ENCODE results near the gene PACRG. TPM values are rescaled to one million over a fixed set of nuclear protein-coding genes. Genes with fewer than 3 reads are reported as not detected.

PACRG gene
- total and polyA plus RNA-seq, 2 experiments from 2014 or later = 0.17 to 0.68 TPM

- DNase-seq (ENCODE audit: low spot score) = no peak
- no peak for TF ChIP-seq POLR2AphosphoS5 (IDR thresholded peaks at IDR 0.05; ENCODE audit: low read depth)
- TF ChIP-seq ETS1 (IDR thresholded peaks at IDR 0.05) = no peak
- TF ChIP-seq STAT1 (IDR thresholded peaks at IDR 0.05; ENCODE audit: unreplicated experiment) = no peak
- no peak for TF ChIP-seq ZNF114 (CRISPR knock-in tag; IDR thresholded peaks at IDR 0.05)
- Mint-ChIP-seq H3K36me3 (ENCODE audit: low read depth) (no peaks in the 10 kb centered on the region), H3K9me3 (no peaks in the 10 kb centered on the region), H3K4me1 (peaks cover 3% of the 10 kb centered on the region; the same call in 2 of the 3 replicates), H3K27me3 (ENCODE audit: insufficient read depth, low read depth, poor library complexity) (peaks cover 4% of the 10 kb centered on the region), H3K4me3 (no peak overlapping the region), H3K27ac (no peak overlapping the region)
- Histone ChIP-seq H3K4me3 (no peak overlapping the region), H3K27me3 (ENCODE audit: insufficient read depth) (no peaks in the 10 kb centered on the region), H4K20me1 (replicated peaks; ENCODE audit: insufficient read depth) (no peaks in the 10 kb centered on the region), H3K4me1 (ENCODE audit: insufficient read depth) (no peaks in the 10 kb centered on the region), H3F3A (replicated peaks; ENCODE audit: low read depth) (no peaks in the 10 kb centered on the region), H3K36me3 (ENCODE audit: insufficient read depth) (no peaks in the 10 kb centered on the region), H3K79me2 (replicated peaks; ENCODE audit: insufficient read depth) (no peaks in the 10 kb centered on the region), H3K27ac (ENCODE audit: low read depth) (no peak overlapping the region), H2AFZ (no peak overlapping the region; the same call in 1 of the 2 replicates), H3K9me2 (ENCODE audit: insufficient read depth) (peaks cover 6% of the 10 kb centered on the region; the same call in 1 of the 2 replicates), H3K4me2 (no peak overlapping the region)
- no peak for ATAC-seq
Measured at GRCh38 chr6:163191704-163192537, 464.1 kb downstream of the PACRG start.

- H3K36me3 ChIP-seq (ENCODE audit: insufficient read depth) = no peaks in the 10 kb centered on the region
- H2AFZ ChIP-seq = no peak overlapping the region
- no peaks in the 10 kb centered on the region for H3K27me3 ChIP-seq (ENCODE audit: insufficient read depth)
- DNase-seq (ENCODE audit: low spot score) (no peak), ATAC-seq (no peak)
- H3K4me1 ChIP-seq (ENCODE audit: insufficient read depth) = no peaks in the 10 kb centered on the region
- Mint-ChIP-seq H3K4me3 (no peak overlapping the region), H3K4me1 (peaks cover under 1% of the 10 kb centered on the region; the same call in 2 of the 3 replicates), H3K36me3 (ENCODE audit: low read depth) (no peaks in the 10 kb centered on the region), H3K27me3 (ENCODE audit: insufficient read depth, low read depth, poor library complexity) (no peaks in the 10 kb centered on the region), H3K27ac (no peak overlapping the region), H3K9me3 (no peaks in the 10 kb centered on the region)
- peaks cover 6% of the 10 kb centered on the region; the same call in 1 of the 2 replicates for H3K9me2 ChIP-seq (ENCODE audit: insufficient read depth)
- H3K27ac ChIP-seq (ENCODE audit: low read depth) = no peak overlapping the region
- no peaks in the 10 kb centered on the region for H4K20me1 ChIP-seq (replicated peaks; ENCODE audit: insufficient read depth)
- H3K79me2 ChIP-seq (replicated peaks; ENCODE audit: insufficient read depth) = no peaks in the 10 kb centered on the region
- H3K4me2 ChIP-seq = no peak overlapping the region
- no peaks in the 10 kb centered on the region for H3F3A ChIP-seq (replicated peaks; ENCODE audit: low read depth)
- H3K4me3 ChIP-seq = no peak overlapping the region
- TF ChIP-seq JUNB (IDR thresholded peaks at IDR 0.05; ENCODE audit: unreplicated experiment) (no peak), EZH2phosphoT487 (IDR thresholded peaks at IDR 0.05; ENCODE audit: unreplicated experiment) (no peak), POLR2AphosphoS5 (IDR thresholded peaks at IDR 0.05; ENCODE audit: low read depth) (no peak), ZNF114 (CRISPR knock-in tag; IDR thresholded peaks at IDR 0.05) (no peak), EZH2 (IDR thresholded peaks at IDR 0.05; ENCODE audit: low read depth, unreplicated experiment) (no peak), NANOG (IDR thresholded peaks at IDR 0.05; ENCODE audit: borderline replicate concordance) (no peak)
Measured at GRCh38 chr6:163192591-163192990, 464.8 kb downstream of the PACRG start.

- H3K27ac ChIP-seq (ENCODE audit: low read depth) = no peak overlapping the region
- H3K9me2 ChIP-seq (ENCODE audit: insufficient read depth) = peaks cover 6% of the 10 kb centered on the region; the same call in 1 of the 2 replicates
- no peaks in the 10 kb centered on the region for H3K79me2 ChIP-seq (replicated peaks; ENCODE audit: insufficient read depth)
- H3K27me3 ChIP-seq (ENCODE audit: insufficient read depth) = no peaks in the 10 kb centered on the region
- ATAC-seq (no peak), DNase-seq (ENCODE audit: low spot score) (no peak)
- H3K36me3 ChIP-seq (ENCODE audit: insufficient read depth) = no peaks in the 10 kb centered on the region
- no peaks in the 10 kb centered on the region for H3K4me1 ChIP-seq (ENCODE audit: insufficient read depth)
- no peaks in the 10 kb centered on the region for H4K20me1 ChIP-seq (replicated peaks; ENCODE audit: insufficient read depth)
- H3F3A ChIP-seq (replicated peaks; ENCODE audit: low read depth) = no peaks in the 10 kb centered on the region
- Mint-ChIP-seq H3K36me3 (ENCODE audit: low read depth) (no peaks in the 10 kb centered on the region), H3K27me3 (ENCODE audit: insufficient read depth, low read depth, poor library complexity) (no peaks in the 10 kb centered on the region), H3K27ac (no peak overlapping the region), H3K9me3 (no peaks in the 10 kb centered on the region), H3K4me1 (peaks cover 3% of the 10 kb centered on the region; the same call in 2 of the 3 replicates), H3K4me3 (no peak overlapping the region)
- H2AFZ ChIP-seq = no peak overlapping the region
- H3K4me2 ChIP-seq = no peak overlapping the region
- no peak overlapping the region for H3K4me3 ChIP-seq
- TF ChIP-seq ZNF331 (CRISPR knock-in tag; IDR thresholded peaks at IDR 0.05; ENCODE audit: low read depth) = no peak
- TF ChIP-seq ZNF114 (CRISPR knock-in tag; IDR thresholded peaks at IDR 0.05) = no peak
- TF ChIP-seq EZH2phosphoT487 (IDR thresholded peaks at IDR 0.05; ENCODE audit: unreplicated experiment) = no peak
Measured at GRCh38 chr6:163193326-163193725, 465.6 kb downstream of the PACRG start.
